AG09319 (cell line): Measurements from ENCODE around the gene FANCC.

Experiments
- DNase-seq: peaks from one replicate; pipeline ENCODE4 v3.0.0-alpha.2; 2010; ENCODE audit warnings: low read depth; ENCODE audit errors: extremely low read depth
- CTCF ChIP-seq: IDR thresholded peaks from 2 replicates; pipeline ENCODE4 v1.5.1; 2011; ENCODE audit warnings: low read depth, mild to moderate bottlenecking, inconsistent platforms, low read length, moderate library complexity

The FANCC gene

GRCh38 chr9:95116808-95117204 is 200.7 kb downstream of the FANCC start:
- no peak for DNase-seq
- TF ChIP-seq CTCF, result no peak

GRCh38 chr9:95116002-95116807 is 201.3 kb downstream of the FANCC start:
- TF ChIP-seq CTCF, result no peak
- no peak for DNase-seq

- DNase-seq, result no peak
- TF ChIP-seq CTCF, result no peak
These were observed 202.4 kb downstream of the FANCC start for GRCh38 chr9:95115104-95115503.

- TF ChIP-seq CTCF, result no peak
- no peak for DNase-seq
These were observed 204.9 kb downstream of the FANCC start for GRCh38 chr9:95112436-95113280.

GRCh38 chr9:95111716-95112115 is 205.8 kb downstream of the FANCC start:
- DNase-seq, result no peak
- TF ChIP-seq CTCF, result no peak

- DNase-seq, result no peak
- no peak for TF ChIP-seq CTCF
These were observed 206.5 kb downstream of the FANCC start for GRCh38 chr9:95110921-95111525.

- TF ChIP-seq CTCF, result no peak
- no peak for DNase-seq
These were observed 208.1 kb downstream of the FANCC start for GRCh38 chr9:95109456-95109855.
